Parathyroid adenoma (tissue), 2 donors: Measurements from ENCODE around the gene THEMIS.

Experiments used
- H2AFZ ChIP-seq: fragments of 300-600 bp; sonication (generic); one replicate; pipeline ENCODE4 v1.7.0; 2017; ENCODE audit warnings: antibody characterized with exemption, mild to moderate bottlenecking
- H3K27ac ChIP-seq: fragments of 300-600 bp; sonication (generic); one replicate; pipeline ENCODE4 v1.7.0; 2017
- H3K27me3 ChIP-seq: fragments of 300-600 bp; sonication (generic); one replicate; pipeline ENCODE4 v1.7.0; 2017; ENCODE audit warnings: low read length; ENCODE audit not compliant: control insufficient read depth, insufficient read depth
- H3K36me3 ChIP-seq: fragments of 300-600 bp; sonication (generic); one replicate; pipeline ENCODE4 v1.7.0; 2017; ENCODE audit warnings: low read length; ENCODE audit not compliant: control insufficient read depth, insufficient read depth
- H3K4me1 ChIP-seq: fragments of 300-600 bp; sonication (generic); one replicate; pipeline ENCODE4 v1.7.0; 2017; ENCODE audit warnings: control low read depth
- H3K4me2 ChIP-seq: fragments of 300-600 bp; sonication (generic); one replicate; pipeline ENCODE4 v1.7.0; 2017; ENCODE audit warnings: low read length
- H3K4me3 ChIP-seq: fragments of 300-600 bp; sonication (generic); one replicate; pipeline ENCODE4 v1.7.0; 2017; ENCODE audit warnings: low read depth, low read length
- H3K79me2 ChIP-seq: fragments of 300-600 bp; sonication (generic); one replicate; pipeline ENCODE4 v1.7.0; 2017; ENCODE audit warnings: control low read depth
- H3K9ac ChIP-seq: fragments of 300-600 bp; sonication (generic); one replicate; pipeline ENCODE4 v1.7.0; 2017; ENCODE audit warnings: mild to moderate bottlenecking
- H3K9me3 ChIP-seq: fragments of 300-600 bp; sonication (generic); one replicate; pipeline ENCODE4 v1.7.0; 2017; ENCODE audit warnings: low read length; ENCODE audit not compliant: control insufficient read depth
- CTCF ChIP-seq: fragments of 300-600 bp; sonication (generic); IDR thresholded peaks from one replicate; pipeline ENCODE4 v1.7.0; 2017; ENCODE audit warnings: antibody characterized with exemption, mild to moderate bottlenecking
- donor health status: primary hyperparathyroidism.

The THEMIS gene

GRCh38 chr6:127860723-127861122 is 40.1 kb downstream of the THEMIS start:
- no peak for TF ChIP-seq CTCF
- Histone ChIP-seq H3K27ac (no peak overlapping the region), H3K4me2 (no peak overlapping the region), H3K36me3 (no peaks in the 10 kb centered on the region), H3K4me1 (no peaks in the 10 kb centered on the region), H3K9me3 (no peaks in the 10 kb centered on the region), H3K27me3 (no peaks in the 10 kb centered on the region), H2AFZ (no peak overlapping the region), H3K79me2 (no peaks in the 10 kb centered on the region), H3K9ac (no peak overlapping the region), H3K4me3 (no peak overlapping the region)

- Histone ChIP-seq H3K27ac (no peak overlapping the region), H3K4me1 (no peaks in the 10 kb centered on the region), H3K4me2 (no peak overlapping the region), H2AFZ (no peak overlapping the region), H3K27me3 (no peaks in the 10 kb centered on the region), H3K4me3 (no peak overlapping the region), H3K79me2 (no peaks in the 10 kb centered on the region), H3K9ac (no peak overlapping the region), H3K9me3 (no peaks in the 10 kb centered on the region), H3K36me3 (no peaks in the 10 kb centered on the region)
- TF ChIP-seq CTCF, result no peak
These were observed 40.9 kb downstream of the THEMIS start for GRCh38 chr6:127859956-127860355.

GRCh38 chr6:127858727-127859391 is 42.0 kb downstream of the THEMIS start:
- no peak overlapping the region for H3K4me3 ChIP-seq
- no peaks in the 10 kb centered on the region for H3K9me3 ChIP-seq
- H3K79me2 ChIP-seq, result no peaks in the 10 kb centered on the region
- no peak overlapping the region for H3K4me2 ChIP-seq
- H3K27ac ChIP-seq, result no peak overlapping the region
- no peaks in the 10 kb centered on the region for H3K36me3 ChIP-seq
- H3K4me1 ChIP-seq, result no peaks in the 10 kb centered on the region
- no peak overlapping the region for H2AFZ ChIP-seq
- no peak for TF ChIP-seq CTCF
- no peaks in the 10 kb centered on the region for H3K27me3 ChIP-seq
- no peak overlapping the region for H3K9ac ChIP-seq

- H3K4me3 ChIP-seq, result no peak overlapping the region
- no peak overlapping the region for H3K27ac ChIP-seq
- H2AFZ ChIP-seq, result no peak overlapping the region
- no peak overlapping the region for H3K4me2 ChIP-seq
- TF ChIP-seq CTCF, result no peak
- H3K9me3 ChIP-seq, result no peaks in the 10 kb centered on the region
- no peaks in the 10 kb centered on the region for H3K4me1 ChIP-seq
- H3K36me3 ChIP-seq, result no peaks in the 10 kb centered on the region
- no peaks in the 10 kb centered on the region for H3K27me3 ChIP-seq
- H3K79me2 ChIP-seq, result no peaks in the 10 kb centered on the region
- H3K9ac ChIP-seq, result no peak overlapping the region
These were observed 43.7 kb downstream of the THEMIS start for GRCh38 chr6:127857051-127857637.
